Activated naive CD8-positive, alpha-beta T cell treated with anti-CD3 and anti-CD28 coated beads, Interleukin-2, amount 50 U/mL, for 24 hours (primary cell): ENCODE results near the gene TLR2.
"Not testable (repeated sequence)": the region's sequence is repeated elsewhere in the genome, so short reads cannot be mapped to it uniquely, and the experiment has no call there.

Source experiments
- ATAC-seq: fragments of 150-1000 bp; cut with Tn5 transposase; one replicate; pipeline ENCODE4 v1.10.0; 2021
- DNase-seq: peaks from one replicate; pipeline ENCODE4 v3.0.0; 2021
- H3K27ac Mint-ChIP-seq: one replicate; pipeline ENCODE4 v1.8.0; 2021; ENCODE audit warnings: mild to moderate bottlenecking, mixed read lengths
- H3K27me3 Mint-ChIP-seq: one replicate; pipeline ENCODE4 v1.8.0; 2021; ENCODE audit warnings: mixed read lengths
- H3K36me3 Mint-ChIP-seq: one replicate; pipeline ENCODE4 v1.8.0; 2021; ENCODE audit warnings: low read depth, mixed read lengths
- H3K4me1 Mint-ChIP-seq: one replicate; pipeline ENCODE4 v1.8.0; 2021; ENCODE audit warnings: mixed read lengths
- H3K4me3 Mint-ChIP-seq: one replicate; pipeline ENCODE4 v1.8.0; 2021; ENCODE audit warnings: mild to moderate bottlenecking, moderate library complexity, mixed read lengths
- H3K9me3 Mint-ChIP-seq: one replicate; pipeline ENCODE4 v1.8.0; 2021; ENCODE audit warnings: mixed read lengths

The TLR2 gene

DNA sequence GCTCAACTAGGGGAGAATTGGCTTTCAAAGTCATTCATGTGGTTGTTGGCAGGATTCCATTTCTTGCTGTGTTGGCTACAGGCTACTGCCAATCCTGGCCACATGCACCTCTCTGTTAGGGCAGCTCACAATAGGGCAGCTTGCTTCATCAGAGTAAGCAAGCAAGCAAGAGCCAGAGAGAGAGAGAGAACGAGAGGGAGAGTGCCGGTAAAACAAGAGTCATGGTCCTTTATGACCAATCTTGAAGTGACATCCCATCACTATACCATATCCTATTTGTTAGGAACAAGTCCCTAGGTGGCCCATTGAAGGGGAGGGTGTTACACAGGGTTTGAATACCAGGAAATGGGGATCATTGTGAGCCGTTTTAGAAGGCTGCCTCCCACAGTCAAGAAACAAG is 33.0 kb upstream of the TLR2 start:
- Mint-ChIP-seq H3K27me3 (peaks cover 2% of the 10 kb centered on the region), H3K27ac (peak overlapping the region; percentile 77), H3K9me3 (no peaks in the 10 kb centered on the region), H3K4me3 (no peak overlapping the region), H3K4me1 (peaks cover 30% of the 10 kb centered on the region), H3K36me3 (no peaks in the 10 kb centered on the region)
- ATAC-seq (no peak), DNase-seq (no peak)

DNA sequence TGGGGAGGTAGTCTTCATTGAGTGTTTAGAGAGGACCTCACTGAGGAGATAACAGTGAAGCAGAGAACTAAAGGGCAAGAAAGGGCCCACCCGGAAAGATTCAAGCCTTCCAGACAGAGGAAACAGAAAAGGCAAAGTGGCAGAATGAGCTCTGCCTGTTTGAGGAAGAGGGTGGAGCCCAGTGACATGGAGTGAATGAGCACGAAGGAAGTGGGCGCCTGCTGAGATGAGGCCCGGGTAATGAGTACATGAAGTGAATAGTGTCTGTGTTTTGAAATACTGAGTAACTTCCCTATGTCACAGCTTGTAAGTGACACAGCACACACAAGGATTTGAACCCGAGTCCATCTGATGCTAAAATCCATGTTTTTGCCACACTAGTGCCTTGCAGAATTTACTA is 32.5 kb upstream of the TLR2 start:
- DNase-seq (peak; percentile 47), ATAC-seq (peak; percentile 84)
- Mint-ChIP-seq H3K27me3 (peaks cover 2% of the 10 kb centered on the region), H3K27ac (peak overlapping the region; percentile 77), H3K9me3 (no peaks in the 10 kb centered on the region), H3K4me3 (no peak overlapping the region), H3K4me1 (peaks cover 30% of the 10 kb centered on the region), H3K36me3 (no peaks in the 10 kb centered on the region)

DNA sequence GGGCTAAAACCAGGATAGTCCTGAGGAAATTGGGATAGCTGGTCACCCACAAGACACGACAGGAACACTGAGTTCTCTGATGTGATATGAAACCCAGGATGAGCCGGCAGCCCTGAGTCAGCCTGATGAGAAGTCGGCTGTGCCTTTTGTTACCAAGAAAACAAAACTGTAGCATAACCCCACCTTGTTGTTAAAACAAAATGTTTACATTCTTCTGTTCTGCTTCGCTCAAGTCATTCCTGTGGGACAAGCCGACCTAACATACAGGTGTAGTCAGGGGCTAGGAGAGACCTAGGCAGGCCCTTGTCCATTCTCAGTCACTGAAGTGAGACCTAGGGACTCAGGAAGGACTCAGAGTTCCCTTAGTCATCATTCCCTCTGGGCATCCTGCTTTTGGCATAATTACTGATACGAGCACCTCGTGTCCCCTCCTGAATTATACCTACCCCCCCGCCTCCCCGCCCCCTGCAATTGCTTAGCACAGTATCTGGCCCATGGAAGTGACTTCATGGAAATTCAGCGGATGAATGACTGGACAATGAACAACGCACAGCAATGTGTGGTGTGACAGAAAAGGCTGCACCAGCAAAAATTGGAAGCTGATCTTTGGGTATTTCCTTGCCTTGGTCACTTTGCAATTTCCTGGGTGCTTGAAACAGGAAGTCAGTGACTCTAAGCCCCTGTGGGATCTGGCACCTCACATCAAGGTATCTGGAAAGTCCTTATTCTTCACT is 31.9 kb upstream of the TLR2 start:
- peaks cover 30% of the 10 kb centered on the region for H3K4me1 Mint-ChIP-seq
- H3K9me3 Mint-ChIP-seq, result no peaks in the 10 kb centered on the region
- peaks cover 2% of the 10 kb centered on the region for H3K27me3 Mint-ChIP-seq
- H3K36me3 Mint-ChIP-seq, result no peaks in the 10 kb centered on the region
- H3K4me3 Mint-ChIP-seq, result no peak overlapping the region
- DNase-seq, result no peak
- no peak for ATAC-seq
- peak overlapping the region; percentile 77 for H3K27ac Mint-ChIP-seq

DNA sequence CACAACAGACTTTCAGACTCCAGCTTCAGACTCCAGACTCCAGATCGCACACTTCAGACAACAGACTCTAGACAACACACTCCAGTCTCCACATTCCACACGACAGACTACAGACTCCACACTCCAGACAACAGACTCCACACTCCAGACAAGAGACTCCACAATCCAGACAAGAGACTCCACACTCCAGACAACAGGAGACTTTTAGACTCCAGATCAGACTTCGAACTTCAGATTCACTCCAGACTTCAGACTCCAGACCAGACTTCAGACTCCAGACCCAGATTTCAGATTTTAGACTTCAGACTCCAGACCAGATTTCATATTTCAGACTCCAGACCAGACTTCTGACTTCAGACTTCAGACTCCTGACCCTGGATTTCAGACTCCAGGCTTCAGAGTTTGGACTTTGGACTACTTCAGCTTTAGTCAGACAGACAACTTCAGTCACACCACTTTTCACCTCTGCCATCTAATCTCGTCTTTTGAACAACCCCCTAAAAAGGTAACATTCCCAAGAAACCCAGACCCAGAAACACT is 29.0 kb upstream of the TLR2 start:
- peaks cover 23% of the 10 kb centered on the region for H3K4me1 Mint-ChIP-seq
- no peak overlapping the region for H3K4me3 Mint-ChIP-seq
- no peaks in the 10 kb centered on the region for H3K36me3 Mint-ChIP-seq
- DNase-seq (no peak), ATAC-seq (no peak)
- H3K27ac Mint-ChIP-seq, result no peak overlapping the region
- H3K27me3 Mint-ChIP-seq, result peaks cover 2% of the 10 kb centered on the region
- H3K9me3 Mint-ChIP-seq, result no peaks in the 10 kb centered on the region

DNA sequence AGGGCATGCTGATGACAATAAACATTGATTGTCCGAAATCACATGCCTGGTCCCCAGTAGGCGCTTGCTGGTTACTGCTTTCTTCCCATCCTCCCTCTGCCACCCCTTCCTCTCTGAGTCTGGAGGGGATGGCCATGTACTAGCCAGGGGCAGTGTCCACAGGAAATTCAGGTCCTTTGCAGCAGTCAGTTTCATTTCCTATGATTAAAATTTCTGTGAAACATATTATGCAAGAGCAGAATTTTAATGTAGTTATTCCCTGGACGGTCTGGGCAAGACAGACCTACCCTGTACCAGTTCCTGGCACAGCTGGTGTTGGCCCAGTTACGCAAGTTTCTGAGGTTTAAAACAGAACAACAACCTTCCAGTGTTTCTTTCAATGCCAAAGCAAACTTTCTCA is 28.2 kb upstream of the TLR2 start:
- Mint-ChIP-seq H3K4me1 (peaks cover 16% of the 10 kb centered on the region), H3K27me3 (peaks cover 2% of the 10 kb centered on the region), H3K9me3 (no peaks in the 10 kb centered on the region), H3K27ac (no peak overlapping the region), H3K36me3 (no peaks in the 10 kb centered on the region), H3K4me3 (no peak overlapping the region)
- no peak for DNase-seq
- ATAC-seq, result no peak

DNA sequence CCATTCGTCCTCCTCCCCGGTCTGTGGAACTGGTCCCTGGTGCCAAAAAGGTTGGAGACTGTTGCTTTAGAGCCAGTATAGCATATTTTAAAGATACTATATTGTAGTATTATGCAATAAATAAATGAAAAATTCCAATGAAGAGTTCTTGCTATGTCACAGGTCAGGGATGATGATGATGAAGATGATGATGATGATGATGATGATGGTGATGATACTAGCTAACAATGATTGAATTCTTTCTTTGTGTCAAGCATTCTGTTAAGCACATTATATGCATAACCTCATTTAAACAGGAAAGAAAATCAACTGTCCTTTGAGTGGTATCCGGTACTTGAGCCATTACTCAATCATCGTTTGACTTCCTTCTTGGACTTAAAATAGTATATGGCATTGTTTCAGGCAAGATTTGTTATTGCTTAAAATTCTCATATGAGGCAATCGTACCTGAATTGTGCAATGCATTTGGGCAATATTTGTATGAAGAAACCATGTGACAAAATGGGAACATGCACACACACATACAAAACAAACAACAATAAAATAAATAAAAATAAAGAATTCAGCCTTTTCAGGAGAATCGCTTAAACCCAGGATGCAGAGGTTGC is 22.8 kb upstream of the TLR2 start:
- no peak overlapping the region for H3K4me3 Mint-ChIP-seq
- peaks cover 16% of the 10 kb centered on the region for H3K9me3 Mint-ChIP-seq
- peaks cover 5% of the 10 kb centered on the region for H3K27me3 Mint-ChIP-seq
- H3K36me3 Mint-ChIP-seq, result no peaks in the 10 kb centered on the region
- no peak overlapping the region for H3K27ac Mint-ChIP-seq
- no peaks in the 10 kb centered on the region for H3K4me1 Mint-ChIP-seq
- ATAC-seq (no peak), DNase-seq (no peak)

DNA sequence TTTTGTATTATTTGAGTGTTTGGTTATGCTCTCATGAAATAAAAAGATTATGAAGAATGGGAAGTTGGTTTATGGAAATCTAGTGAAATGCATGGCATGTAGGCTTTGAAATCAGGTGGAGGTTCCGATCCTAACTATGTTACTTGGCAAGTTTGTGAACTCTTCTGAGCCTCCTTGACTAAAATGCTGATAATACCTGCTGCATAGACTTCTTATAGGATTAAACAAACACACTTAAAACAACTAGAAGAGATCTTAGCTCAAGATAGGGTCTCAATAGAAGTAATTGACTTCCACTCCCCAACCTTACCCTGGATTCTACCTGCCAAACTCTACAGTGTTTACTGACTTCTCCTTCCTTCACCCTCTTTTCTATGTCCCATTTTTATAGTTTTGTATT is 22.2 kb upstream of the TLR2 start:
- H3K9me3 Mint-ChIP-seq, result peaks cover 16% of the 10 kb centered on the region
- ATAC-seq (no peak), DNase-seq (no peak)
- H3K36me3 Mint-ChIP-seq, result no peaks in the 10 kb centered on the region
- peaks cover 5% of the 10 kb centered on the region for H3K27me3 Mint-ChIP-seq
- no peaks in the 10 kb centered on the region for H3K4me1 Mint-ChIP-seq
- no peak overlapping the region for H3K27ac Mint-ChIP-seq
- no peak overlapping the region for H3K4me3 Mint-ChIP-seq

DNA sequence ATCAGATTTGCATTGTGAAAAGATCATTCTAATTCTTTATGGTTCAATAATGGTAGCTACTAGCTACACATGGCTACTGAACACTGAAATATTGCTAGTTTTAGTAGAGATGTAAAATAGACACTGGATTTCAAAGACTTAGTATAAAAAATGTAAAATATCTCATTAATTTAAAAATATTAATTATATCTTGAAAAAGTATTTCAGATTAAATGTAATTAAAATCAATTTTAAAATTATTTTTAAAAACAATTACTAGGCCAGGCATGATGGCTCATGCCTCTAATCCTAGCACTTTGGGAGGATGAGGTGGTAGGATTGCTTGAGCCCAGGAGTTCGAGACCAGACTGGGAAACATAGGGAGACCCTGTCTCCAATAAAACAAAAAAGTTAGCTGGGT is 20.4 kb upstream of the TLR2 start:
- no peaks in the 10 kb centered on the region for H3K4me1 Mint-ChIP-seq
- H3K27ac Mint-ChIP-seq, result no peak overlapping the region
- H3K9me3 Mint-ChIP-seq, result peaks cover 16% of the 10 kb centered on the region
- H3K36me3 Mint-ChIP-seq, result no peaks in the 10 kb centered on the region
- DNase-seq, result no peak
- ATAC-seq, result no peak
- no peak overlapping the region for H3K4me3 Mint-ChIP-seq
- H3K27me3 Mint-ChIP-seq, result peaks cover 11% of the 10 kb centered on the region

DNA sequence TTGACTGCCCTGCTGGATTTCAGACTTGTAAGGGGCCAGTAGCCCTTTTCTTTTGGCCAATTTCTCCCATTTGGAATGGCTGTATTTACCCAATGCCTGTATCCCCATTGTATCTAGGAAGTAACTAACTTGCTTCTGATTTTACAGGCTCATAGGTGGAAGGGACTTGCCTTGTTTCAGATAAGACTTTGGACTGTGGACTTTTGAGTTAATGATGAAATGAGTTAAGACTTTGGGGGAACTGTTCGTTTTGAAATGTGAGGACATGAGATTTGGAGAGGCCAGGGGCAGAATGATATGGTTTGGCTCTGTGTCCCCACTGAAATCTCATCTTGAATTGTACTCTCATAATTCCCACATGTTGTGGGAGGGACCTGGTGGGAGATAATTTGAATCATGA is 17.6 kb upstream of the TLR2 start:
- not testable (repeated sequence) for H3K4me3 Mint-ChIP-seq, H3K36me3 Mint-ChIP-seq, ATAC-seq, H3K27ac Mint-ChIP-seq, DNase-seq
- Mint-ChIP-seq H3K27me3 (peaks cover 19% of the 10 kb centered on the region), H3K4me1 (peaks cover 10% of the 10 kb centered on the region), H3K9me3 (peaks cover 16% of the 10 kb centered on the region)

DNA sequence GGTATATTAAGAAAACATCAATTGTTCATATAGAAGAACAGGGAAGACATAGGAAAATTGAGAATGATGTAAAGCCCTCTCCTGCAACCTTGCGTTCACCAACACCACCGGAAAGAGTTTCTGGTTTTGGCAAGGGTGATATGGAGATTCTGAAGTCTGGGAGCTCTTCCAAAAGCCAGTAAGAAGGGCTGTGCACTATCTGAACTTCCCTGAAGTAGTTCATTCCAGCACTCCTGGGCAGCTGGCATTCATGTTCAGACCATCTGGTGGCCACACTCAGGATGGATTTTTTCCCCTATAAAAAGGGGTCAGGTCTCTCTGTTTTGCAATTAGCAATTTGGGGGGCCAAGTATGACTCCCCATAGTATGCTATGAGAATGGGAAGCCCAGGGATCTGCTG is 15.4 kb upstream of the TLR2 start:
- Mint-ChIP-seq H3K27me3 (peaks cover 23% of the 10 kb centered on the region), H3K36me3 (no peaks in the 10 kb centered on the region), H3K4me3 (no peak overlapping the region), H3K4me1 (peaks cover 10% of the 10 kb centered on the region), H3K9me3 (peaks cover 9% of the 10 kb centered on the region), H3K27ac (no peak overlapping the region)
- ATAC-seq (no peak), DNase-seq (no peak)

DNA sequence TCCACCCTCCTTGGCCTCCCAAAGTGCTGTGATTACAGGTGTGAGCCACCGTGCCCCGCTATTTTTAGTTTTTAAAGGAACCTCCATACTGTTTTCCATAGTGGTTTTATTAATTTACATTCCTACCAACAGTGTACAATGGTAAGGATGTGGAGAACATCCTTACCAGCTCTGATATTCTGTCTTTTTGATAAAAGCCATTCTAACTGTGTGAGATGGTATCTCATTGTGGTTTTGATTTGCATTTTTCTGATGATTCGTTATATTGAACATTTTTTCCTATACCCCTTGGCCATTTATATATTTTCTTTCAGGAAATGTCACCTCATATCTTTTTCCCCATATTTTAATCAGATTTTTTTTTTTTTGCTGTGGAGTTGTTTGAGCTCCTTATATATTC is 14.2 kb upstream of the TLR2 start:
- no peak for DNase-seq
- H3K36me3 Mint-ChIP-seq, result no peaks in the 10 kb centered on the region
- ATAC-seq, result peak; percentile 40
- H3K9me3 Mint-ChIP-seq, result peaks cover 16% of the 10 kb centered on the region
- H3K27me3 Mint-ChIP-seq, result peaks cover 24% of the 10 kb centered on the region
- no peak overlapping the region for H3K27ac Mint-ChIP-seq
- no peak overlapping the region for H3K4me3 Mint-ChIP-seq
- peaks cover 10% of the 10 kb centered on the region for H3K4me1 Mint-ChIP-seq

DNA sequence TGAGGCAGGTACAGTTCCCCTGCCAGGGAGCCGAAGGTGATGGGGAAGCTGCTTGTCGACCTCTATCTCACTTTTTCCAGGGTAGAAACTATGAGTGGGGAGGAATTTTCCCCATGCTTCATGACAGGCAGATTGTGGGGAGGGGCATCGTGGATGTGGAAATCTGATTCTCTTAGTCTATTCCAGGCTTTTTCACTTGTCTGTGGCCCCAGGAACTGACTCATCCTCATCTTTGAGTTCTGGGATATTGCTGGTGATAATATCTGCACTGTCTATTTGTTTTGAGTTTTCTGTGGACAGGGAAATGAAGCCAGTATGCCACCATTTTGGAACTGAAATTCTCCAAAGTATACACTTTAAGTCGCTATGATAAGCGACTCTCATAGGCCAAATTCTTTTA is 7.6 kb upstream of the TLR2 start:
- no peaks in the 10 kb centered on the region for H3K4me1 Mint-ChIP-seq
- no peaks in the 10 kb centered on the region for H3K36me3 Mint-ChIP-seq
- ATAC-seq (no peak), DNase-seq (no peak)
- H3K4me3 Mint-ChIP-seq, result no peak overlapping the region
- peaks cover 11% of the 10 kb centered on the region for H3K27me3 Mint-ChIP-seq
- H3K27ac Mint-ChIP-seq, result no peak overlapping the region
- H3K9me3 Mint-ChIP-seq, result peaks cover 23% of the 10 kb centered on the region

DNA sequence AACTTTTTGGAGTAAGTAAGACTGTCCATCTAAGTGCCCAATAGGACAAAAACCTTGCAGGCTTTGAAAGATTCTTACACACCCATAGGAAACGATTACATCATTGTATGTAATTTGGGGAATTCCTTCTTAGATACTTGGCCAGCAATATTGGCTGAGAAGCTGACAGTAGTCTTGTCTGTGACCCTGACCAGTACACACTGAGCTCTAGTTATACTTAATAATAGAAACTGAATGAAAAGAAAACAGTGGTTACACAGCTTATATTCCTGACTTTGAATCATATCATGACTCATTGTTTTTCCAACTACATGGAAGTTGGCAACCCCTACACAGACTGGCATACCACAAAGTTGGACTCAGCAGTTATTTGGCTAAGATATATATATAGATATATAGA is 7.1 kb upstream of the TLR2 start:
- peaks cover 11% of the 10 kb centered on the region for H3K27me3 Mint-ChIP-seq
- H3K36me3 Mint-ChIP-seq, result no peaks in the 10 kb centered on the region
- ATAC-seq (no peak), DNase-seq (no peak)
- H3K4me1 Mint-ChIP-seq, result no peaks in the 10 kb centered on the region
- H3K27ac Mint-ChIP-seq, result no peak overlapping the region
- no peak overlapping the region for H3K4me3 Mint-ChIP-seq
- H3K9me3 Mint-ChIP-seq, result peaks cover 23% of the 10 kb centered on the region

DNA sequence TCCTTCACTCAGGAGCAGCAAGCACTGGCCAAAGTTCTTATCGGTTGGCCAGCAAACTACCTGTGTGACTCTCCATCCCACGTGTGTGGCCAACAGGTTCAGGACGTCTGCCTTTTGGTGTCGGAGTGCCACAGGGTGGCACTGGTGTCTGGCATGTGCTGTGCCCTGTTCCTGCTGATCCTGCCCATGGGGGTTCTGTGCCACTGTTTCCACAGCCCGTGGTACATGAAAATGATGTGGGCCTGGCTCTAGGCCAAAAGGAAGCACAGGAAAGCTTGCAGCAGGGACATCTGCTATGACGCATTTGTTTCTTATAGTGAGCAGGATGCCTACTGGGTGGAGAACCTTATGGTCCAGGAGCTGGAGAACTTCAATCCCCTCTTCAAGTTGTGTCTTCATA is 4.6 kb upstream of the TLR2 start:
- no peak overlapping the region for H3K4me3 Mint-ChIP-seq
- ATAC-seq (no peak), DNase-seq (no peak)
- no peak overlapping the region for H3K27ac Mint-ChIP-seq
- peaks cover 5% of the 10 kb centered on the region for H3K4me1 Mint-ChIP-seq
- H3K27me3 Mint-ChIP-seq, result peaks cover 21% of the 10 kb centered on the region
- H3K36me3 Mint-ChIP-seq, result no peaks in the 10 kb centered on the region
- H3K9me3 Mint-ChIP-seq, result peaks cover 15% of the 10 kb centered on the region

DNA sequence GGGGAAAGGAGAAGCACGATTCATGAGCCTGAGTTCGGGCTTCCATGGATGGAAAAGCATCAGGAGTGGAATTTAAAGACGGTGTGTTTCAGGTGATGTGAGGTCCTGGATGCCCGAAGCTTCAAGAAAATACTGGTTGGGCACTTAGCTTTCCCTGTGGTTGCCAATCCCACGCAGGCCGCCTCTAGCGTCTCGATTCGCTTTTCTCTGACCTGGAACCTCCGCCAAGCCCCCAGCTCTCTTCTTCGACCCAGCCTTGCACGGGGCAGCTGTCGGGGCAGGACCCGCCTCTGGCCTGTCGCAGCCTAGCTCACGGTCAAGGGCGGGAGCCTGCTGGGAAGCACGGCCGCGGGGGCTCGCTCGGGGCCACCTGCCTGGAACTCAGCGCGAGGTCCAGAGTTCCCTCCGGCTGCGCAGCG is 308 bp upstream of the TLR2 start:
- Mint-ChIP-seq H3K27me3 (peaks cover 29% of the 10 kb centered on the region), H3K36me3 (peaks cover 10% of the 10 kb centered on the region)
- no peak for ATAC-seq

More for the DNA sequence above, 308 bp upstream of the TLR2 start:
- no peak for DNase-seq
- Mint-ChIP-seq H3K4me1 (peaks cover 11% of the 10 kb centered on the region), H3K27ac (no peak overlapping the region), H3K9me3 (peaks cover 3% of the 10 kb centered on the region), H3K4me3 (peak overlapping the region; percentile 66)
